NCI-H1436 (cell line): ENCODE measurements around the gene UFD1.

ENCODE experiments used
- DNase-seq: peaks from one replicate; lab custom pipeline; 2025; lab: John Stamatoyannopoulos, UW

The UFD1 gene

DNA sequence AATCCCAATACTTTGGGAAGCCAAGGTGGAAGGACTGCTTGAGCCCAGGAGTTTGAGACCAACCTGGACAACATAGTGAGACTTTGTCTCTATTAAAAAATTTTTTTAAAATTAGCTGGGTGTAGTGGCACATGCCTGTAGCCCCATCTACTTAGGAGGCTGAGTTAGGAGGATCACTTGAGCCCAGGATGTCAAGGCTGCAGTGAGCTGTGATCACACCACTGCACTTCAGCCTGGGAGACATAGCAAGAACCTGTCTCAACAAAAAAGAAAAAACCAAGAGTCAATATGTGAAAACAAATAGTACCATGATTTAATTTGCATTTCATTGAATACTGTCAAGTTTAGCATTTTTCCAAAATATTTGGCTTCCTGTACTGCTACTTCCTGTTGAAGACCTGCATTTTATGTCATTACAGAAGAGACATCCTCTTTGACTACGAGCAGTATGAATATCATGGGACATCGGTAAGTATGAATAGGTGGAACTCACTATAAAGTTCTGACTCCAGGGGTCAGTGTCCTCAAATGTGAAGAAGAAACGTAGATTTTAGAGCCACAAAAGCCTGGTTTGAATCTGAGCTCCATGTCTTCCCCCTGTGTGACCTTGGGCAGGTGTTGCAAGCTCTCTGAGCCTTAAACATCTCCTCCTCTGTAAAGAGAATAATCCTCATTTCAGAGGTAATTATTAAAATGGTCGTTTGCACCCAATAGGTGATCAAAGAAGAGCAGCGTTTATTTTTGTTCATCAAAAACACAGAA is 16.8 kb upstream of the UFD1 start:
- no peak for DNase-seq

DNA sequence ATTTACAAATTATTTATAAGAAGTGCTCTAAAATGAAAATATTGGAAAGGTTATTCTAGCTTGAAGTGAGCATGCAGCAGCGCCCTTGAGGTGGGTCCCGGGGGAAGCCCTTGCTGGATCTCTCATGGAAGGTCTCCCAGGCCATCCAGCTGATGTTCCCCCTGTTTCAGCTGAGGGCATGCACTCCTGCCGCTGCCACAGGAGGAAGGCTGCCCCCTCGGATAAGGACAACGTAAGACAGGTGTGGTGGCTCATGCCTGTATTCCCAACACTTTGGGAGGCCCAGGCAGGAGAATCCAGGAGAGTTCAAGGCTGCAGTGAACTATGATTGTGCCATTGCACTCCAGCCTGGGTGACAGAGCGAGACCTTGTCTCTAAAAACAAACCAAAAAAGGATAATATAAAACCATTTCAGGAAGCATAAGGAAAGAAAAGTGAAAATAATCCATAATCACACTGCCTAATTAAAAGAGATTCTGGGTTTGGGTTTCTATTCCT is 15.7 kb upstream of the UFD1 start:
- DNase-seq, result no peak

DNA sequence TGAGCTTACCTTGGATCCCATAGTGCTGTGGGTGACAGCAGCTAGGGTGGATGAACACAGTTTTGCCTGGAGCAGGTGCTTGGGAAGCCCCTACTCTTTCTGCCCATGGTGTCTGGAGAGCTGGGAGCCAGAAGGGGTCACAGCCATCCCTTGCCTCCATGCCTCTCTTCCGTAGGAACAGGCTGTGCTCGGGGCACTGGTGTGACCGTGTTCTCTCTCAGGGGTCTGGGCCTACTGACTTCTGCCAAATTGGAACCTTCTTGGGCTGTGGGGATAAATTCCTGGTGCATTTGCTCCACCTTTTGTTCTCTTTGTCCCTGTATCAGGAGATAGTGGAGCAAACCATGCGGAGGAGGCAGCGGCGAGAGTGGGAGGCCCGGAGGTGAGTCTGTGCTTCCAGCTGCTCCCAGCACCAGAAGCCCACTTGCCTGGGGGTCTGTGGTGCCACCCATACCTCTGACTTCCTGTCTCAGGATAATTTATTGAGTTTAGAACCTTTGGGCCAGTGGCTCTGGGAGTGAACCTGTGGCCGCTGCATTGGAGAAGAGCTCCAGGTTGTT is 15.1 kb upstream of the UFD1 start:
- no peak for DNase-seq

DNA sequence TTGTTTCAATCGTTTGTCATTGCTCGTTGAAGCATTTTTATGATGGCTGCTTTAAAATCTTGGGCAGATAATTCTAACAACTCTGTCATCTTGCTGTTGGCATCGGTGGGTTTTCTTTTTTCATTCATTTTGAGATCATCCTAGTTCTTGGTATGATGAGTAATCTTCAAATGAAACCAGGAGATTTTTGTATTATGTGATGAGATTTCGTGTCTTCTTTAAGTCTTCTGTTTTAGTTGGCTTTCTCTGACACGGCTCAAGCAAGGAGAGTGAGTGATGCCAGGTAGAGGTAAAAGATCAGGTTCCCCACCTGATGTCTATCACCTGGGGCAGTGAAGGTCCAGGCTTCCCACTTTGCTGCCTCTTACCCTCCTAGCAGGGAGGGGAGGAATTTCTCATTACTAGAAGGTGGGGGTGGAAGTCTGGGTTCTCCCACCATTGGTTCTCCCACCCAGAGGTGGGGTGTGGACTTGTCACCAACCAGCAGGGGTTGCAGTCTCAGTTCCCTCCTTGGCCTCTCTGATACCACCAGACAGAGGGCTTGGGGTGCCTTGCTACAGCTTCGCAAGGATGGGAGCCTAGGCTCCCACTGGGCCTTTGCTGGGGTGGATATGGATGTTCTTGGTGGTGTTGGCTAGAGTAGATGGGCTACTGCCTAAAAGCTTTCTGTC is 13.6 kb upstream of the UFD1 start:
- DNase-seq, result no peak

DNA sequence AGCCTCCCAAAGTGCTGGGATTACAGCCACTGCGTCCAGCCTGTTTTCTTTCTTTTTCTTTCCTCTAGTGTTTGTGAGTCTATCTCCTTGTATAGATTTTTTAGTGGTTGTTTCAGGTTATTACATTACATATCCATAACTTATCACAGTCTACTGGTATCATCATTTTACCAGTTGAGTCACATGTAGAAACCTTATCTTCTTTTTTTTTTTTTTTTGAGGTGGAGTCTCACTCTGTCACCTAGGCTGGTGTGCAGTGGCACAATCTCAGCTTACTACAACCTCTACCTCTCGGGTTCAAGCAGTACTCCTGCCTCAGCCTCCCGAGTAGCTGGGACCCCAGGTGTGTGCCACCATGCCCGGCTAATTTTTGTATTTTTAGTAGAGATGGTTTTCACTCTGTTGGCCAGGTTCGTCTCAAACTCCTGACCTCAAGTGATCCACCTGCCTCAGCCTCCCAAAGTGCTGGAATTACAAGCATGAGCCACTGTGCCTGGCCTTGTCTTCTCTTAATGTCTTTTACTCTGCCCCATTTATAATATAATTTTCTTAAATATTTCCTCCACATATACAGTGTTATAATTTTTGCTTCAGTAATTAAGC is 11.7 kb upstream of the UFD1 start:
- no peak for DNase-seq

- no peak for DNase-seq
Measured at GRCh38 chr22:19488884-19489843, 10.2 kb upstream of the UFD1 start.

DNA sequence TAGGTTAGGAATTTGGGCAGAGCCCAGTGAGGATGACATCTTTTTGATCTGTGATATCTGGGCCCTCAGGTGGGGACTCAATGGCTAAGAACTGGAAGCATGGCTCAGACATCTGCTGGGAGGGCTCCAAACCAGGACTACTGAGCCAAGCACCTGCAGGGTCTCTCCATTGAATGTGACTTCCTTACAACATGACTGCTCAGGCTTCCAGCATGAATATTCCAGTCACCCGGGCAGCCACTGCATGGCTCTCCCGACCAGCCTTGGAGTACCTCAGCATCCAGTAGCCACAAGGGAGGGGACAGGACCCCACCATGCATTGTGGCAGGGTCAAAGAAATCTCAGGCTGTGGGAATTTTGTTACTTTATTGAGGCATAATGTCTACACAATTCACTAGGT is 9.3 kb upstream of the UFD1 start:
- DNase-seq, result no peak

DNA sequence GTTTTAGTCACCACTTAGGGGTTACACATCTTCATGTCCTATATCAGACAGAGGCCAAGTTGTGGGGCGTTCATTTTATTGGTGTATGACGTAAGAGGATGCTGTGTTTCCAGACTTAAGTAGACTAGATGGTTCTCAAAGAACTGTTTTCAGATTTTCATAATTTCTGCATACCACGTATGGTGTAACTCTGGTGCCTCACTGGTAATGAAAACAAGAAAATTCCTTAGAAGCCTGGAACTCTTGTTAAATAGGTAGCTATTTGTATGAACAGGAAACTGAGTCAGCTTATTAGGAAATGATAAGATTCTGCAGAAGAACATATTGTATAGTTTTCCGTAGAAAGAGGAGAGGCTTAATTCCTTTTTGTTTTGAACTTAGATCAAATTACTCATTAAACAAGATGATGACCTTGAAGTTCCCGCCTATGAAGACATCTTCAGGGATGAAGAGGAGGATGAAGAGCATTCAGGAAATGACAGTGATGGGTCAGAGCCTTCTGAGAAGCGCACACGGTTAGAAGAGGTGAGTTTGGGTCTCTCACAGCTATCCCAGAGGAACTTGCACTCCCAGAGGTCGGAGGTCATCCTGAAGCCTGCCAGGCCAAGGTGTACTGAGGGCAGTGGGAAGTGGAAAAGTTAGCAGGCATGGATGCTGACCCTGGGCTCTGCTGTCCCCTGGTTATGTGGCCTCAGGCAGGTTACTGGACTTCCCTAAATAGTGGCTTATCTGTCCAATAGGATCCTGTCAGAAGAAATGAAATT is 4.7 kb upstream of the UFD1 start:
- no peak for DNase-seq

GRCh38 chr22:19482297-19482696 is 3.3 kb upstream of the UFD1 start:
- no peak for DNase-seq

DNA sequence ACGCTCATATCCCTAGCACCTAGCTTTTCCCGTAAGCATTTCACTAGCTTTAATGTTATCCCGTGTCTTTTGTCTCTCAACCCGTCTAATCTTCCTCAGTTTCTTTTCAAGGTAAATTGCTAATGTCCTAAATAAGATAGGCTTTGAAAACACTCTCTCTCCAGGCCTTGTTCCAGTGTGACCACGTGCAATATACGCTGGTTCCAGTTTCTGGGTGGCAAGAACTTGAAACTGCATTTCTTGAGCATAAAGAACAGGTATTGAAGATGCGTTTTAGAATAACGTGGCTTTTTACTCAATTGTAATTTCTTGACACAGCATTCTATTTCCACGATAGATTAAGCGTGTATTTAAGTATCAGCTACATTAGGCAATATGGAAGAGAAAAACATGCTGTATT is 1.8 kb upstream of the UFD1 start:
- no peak for DNase-seq

DNA sequence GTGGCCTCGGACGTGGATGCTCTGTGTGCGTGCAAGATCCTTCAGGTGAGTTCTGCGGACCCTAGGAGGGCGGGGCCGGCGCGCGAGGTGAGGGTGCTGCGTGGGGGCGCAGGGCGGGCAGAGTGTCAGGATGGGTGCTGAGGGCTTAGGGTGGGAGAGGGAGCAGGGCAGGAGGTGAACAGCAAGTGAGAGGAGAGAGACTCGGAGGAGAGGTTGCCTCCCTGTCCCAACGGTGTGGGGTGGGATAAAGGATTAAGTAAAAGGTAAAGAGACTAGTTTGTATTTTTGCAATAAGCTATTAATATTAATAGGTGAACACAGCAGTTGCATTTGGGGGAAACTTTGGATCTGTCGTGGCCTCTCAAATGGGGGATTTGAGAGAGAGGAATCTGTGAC is 1.2 kb upstream of the UFD1 start:
- no peak for DNase-seq

- DNase-seq, result peak; percentile 96
Measured at GRCh38 chr22:19479355-19480172, 571 bp upstream of the UFD1 start, which contains the start of gene CDC45. Gene CDC45 (plus strand): TSS chr22:19479920. CDS start chr22:19479969, 49 bp downstream.

GRCh38 chr22:19478045-19478900 is 720 bp downstream of the UFD1 start:
- no peak for DNase-seq

- no peak for DNase-seq
Measured at GRCh38 chr22:19477321-19478044, 1.5 kb downstream of the UFD1 start.

DNA sequence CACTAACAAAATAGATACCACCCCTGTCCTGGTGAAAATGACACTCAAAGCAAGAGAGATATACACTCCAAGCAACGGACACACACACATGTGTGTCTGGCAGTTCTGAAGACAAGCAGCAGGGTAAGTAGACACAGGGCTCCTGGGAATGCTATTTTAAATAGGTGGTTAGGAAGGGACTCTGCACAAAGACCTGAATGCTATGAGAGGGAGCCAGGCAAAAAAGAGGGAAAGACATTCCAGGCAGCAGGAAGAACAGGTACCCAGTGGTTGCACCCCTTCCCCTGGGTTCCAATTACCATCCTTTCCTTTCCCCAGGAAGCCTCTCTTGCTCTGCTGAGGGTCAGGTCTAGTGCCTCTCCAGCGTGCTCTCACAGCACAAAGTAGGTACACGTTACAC is 3.0 kb downstream of the UFD1 start:
- DNase-seq, result no peak

DNA sequence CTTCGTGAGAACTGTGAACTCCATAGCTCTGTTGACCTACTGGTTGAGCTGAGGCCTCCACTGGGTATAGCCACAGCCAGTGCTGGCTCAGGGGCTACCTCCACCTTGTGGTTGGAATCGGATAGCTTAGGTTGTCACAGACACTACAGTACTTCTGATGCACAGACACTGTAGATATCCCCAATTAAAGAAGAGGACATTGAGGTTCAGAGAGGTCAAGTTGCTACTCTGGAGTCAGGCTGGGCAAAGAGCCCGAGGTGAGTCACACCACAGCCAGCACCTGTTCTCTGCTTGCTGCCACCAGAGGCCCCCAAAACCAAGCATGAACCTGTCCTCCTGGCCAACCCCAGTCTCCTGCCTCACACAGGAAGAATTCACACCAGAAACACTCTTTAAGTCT is 5.4 kb downstream of the UFD1 start:
- no peak for DNase-seq

- DNase-seq, result no peak
Measured at GRCh38 chr22:19472233-19472632, 6.8 kb downstream of the UFD1 start.

DNA sequence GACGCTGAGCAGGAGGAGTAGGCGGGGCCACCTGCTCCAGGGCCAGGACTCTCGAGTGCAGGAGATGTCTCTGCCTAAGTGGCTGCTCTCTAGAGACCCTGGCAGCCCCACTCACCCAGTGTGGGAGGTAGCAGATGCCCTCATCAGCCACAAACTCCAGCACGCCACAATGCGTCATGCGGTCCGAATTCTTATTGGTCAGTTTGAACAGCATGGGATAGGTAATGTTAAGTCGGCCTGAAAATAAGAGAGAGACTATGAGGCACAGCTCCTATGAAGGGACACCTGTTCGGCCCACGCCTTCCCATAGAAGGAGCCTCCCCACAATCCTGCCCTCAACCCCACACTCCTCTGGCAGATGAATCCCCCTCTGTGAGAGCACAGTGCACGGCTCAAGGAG is 7.4 kb downstream of the UFD1 start:
- DNase-seq, result no peak
